ENCODE results near the gene G6PC2. TPM values are rescaled to one million over a fixed set of nuclear protein-coding genes. Genes with fewer than 3 reads are reported as not detected.

Gene G6PC2
- total RNA-seq, 1 experiment from 2014 or later = not detected

GRCh38 chr2:168954256-168954655, 53.2 kb downstream of the G6PC2 start (continued):
- TF ChIP-seq, protein P1, sequence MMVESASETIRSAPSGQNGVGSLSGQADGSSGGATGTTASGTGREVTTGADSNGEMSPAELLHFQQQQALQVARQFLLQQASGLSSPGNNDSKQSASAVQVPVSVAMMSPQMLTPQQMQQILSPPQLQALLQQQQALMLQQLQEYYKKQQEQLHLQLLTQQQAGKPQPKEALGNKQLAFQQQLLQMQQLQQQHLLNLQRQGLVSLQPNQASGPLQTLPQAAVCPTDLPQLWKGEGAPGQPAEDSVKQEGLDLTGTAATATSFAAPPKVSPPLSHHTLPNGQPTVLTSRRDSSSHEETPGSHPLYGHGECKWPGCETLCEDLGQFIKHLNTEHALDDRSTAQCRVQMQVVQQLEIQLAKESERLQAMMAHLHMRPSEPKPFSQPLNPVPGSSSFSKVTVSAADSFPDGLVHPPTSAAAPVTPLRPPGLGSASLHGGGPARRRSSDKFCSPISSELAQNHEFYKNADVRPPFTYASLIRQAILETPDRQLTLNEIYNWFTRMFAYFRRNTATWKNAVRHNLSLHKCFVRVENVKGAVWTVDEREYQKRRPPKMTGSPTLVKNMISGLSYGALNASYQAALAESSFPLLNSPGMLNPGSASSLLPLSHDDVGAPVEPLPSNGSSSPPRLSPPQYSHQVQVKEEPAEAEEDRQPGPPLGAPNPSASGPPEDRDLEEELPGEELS (CRISPR knock-in tag; IDR thresholded peaks at IDR 0.05) = no peak
- TF ChIP-seq NFE2L1 (CRISPR knock-in tag; IDR thresholded peaks at IDR 0.05) = no peak

- H3K36me3 Mint-ChIP-seq = no peaks in the 10 kb centered on the region; the same call in 1 of the 2 replicates
- CTCF ChIA-PET = no interaction called here
- DNase-seq (ENCODE audit: low spot score) = no peak
- no peak for ATAC-seq
- H3K27ac Mint-ChIP-seq = no peak overlapping the region
- H3K27me3 Mint-ChIP-seq (ENCODE audit: low read depth) = no peaks in the 10 kb centered on the region; the same call in 1 of the 2 replicates
- POLR2A ChIA-PET = no interaction called here
- no peak overlapping the region for H3K4me3 Mint-ChIP-seq
- TF ChIP-seq CREM (CRISPR knock-in tag; IDR thresholded peaks at IDR 0.05) (no peak), JAZF1 (CRISPR knock-in tag; IDR thresholded peaks at IDR 0.05) (no peak)
- no peaks in the 10 kb centered on the region for H3K4me1 Mint-ChIP-seq
- H3K9me3 Mint-ChIP-seq = peaks cover 34% of the 10 kb centered on the region
These were observed 54.2 kb downstream of the G6PC2 start for GRCh38 chr2:168955321-168955720.

DNA sequence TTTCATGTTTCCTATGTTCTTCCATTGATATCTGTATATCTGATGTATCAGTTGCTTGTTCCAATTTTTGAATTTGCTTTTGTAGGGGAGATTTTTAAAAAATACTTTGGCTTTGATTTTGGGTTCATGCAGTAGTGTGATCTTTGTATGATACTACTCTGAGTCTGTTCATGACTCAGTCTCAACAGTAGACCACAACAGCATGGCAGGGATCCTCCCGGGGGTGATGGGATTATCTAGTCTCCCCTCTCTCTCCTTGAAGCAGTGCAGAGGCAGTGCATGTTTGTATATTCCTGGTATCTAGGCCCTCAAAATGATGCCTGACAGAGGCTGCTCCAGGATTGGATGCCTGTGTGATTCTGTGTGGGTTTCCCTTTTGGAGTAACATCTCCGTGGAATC, 55.3 kb downstream of the G6PC2 start:
- no peak overlapping the region for H3K27ac Mint-ChIP-seq

More for the DNA sequence above, 55.3 kb downstream of the G6PC2 start:
- H3K36me3 Mint-ChIP-seq = no peaks in the 10 kb centered on the region; the same call in 1 of the 2 replicates
- no peak for DNase-seq (ENCODE audit: low spot score)
- ATAC-seq = no peak
- no peaks in the 10 kb centered on the region; the same call in 1 of the 2 replicates for H3K27me3 Mint-ChIP-seq (ENCODE audit: low read depth)
- TF ChIP-seq SMAD3 (CRISPR knock-in tag; IDR thresholded peaks at IDR 0.05; ENCODE audit: borderline replicate concordance) = no peak
- TF ChIP-seq CREM (CRISPR knock-in tag; IDR thresholded peaks at IDR 0.05) = no peak
- TF ChIP-seq NR2C2 (CRISPR knock-in tag; IDR thresholded peaks at IDR 0.05) = no peak
- no peak for TF ChIP-seq USF1 (CRISPR knock-in tag; IDR thresholded peaks at IDR 0.05)
- no peak for TF ChIP-seq ZNF317 (CRISPR knock-in tag; IDR thresholded peaks at IDR 0.05; ENCODE audit: borderline replicate concordance, low read depth)
- no peak for TF ChIP-seq SOX15 (CRISPR knock-in tag; IDR thresholded peaks at IDR 0.05)
- no peak for TF ChIP-seq CTCF (IDR thresholded peaks at IDR 0.05)
- ChIA-PET CTCF (no interaction called here), POLR2A (no interaction called here)
- no peak overlapping the region for H3K4me3 Mint-ChIP-seq
- no peaks in the 10 kb centered on the region for H3K4me1 Mint-ChIP-seq
- peaks cover 31% of the 10 kb centered on the region for H3K9me3 Mint-ChIP-seq

Other genes starting within 250 kb of the G6PC2 start
- 0.22 to 0.46 TPM in 2 of 3 replicates, not detected in the other for gene NOSTRIN, start 98.7 kb upstream of the G6PC2 start, total RNA-seq (2021)
- 23.2 to 29.2 TPM (median 28.6 TPM) in 3 replicates for gene SPC25, start 10.9 kb upstream of the G6PC2 start, total RNA-seq (2021)
- 0.02 to 0.77 TPM (median 0.02 TPM) in 3 replicates for gene ABCB11, start 130.0 kb downstream of the G6PC2 start, total RNA-seq (2021)
- not detected in 3 replicates for gene DHRS9, start 168.3 kb downstream of the G6PC2 start, total RNA-seq (2021)